ENCODE data around the gene KLRG1.

Gene KLRG1

GRCh38 chr12:9039397-9039977 lies 50.1 kb downstream of the KLRG1 start:
- no peaks in the 10 kb centered on the region for H3K27me3 ChIP-seq (ENCODE audit: insufficient read depth, poor library complexity, severe bottlenecking)
- no peak overlapping the region for H3K27ac ChIP-seq (ENCODE audit: poor library complexity, severe bottlenecking)
- H3K4me3 ChIP-seq (ENCODE audit: severe bottlenecking) = no peak overlapping the region
- no peaks in the 10 kb centered on the region for H3K4me1 ChIP-seq (ENCODE audit: insufficient read depth, poor library complexity, severe bottlenecking)
- no peaks in the 10 kb centered on the region for H3K36me3 ChIP-seq (ENCODE audit: low read depth)
- no peak for ATAC-seq (ENCODE audit: low read depth)
- no peaks in the 10 kb centered on the region for H3K9me3 ChIP-seq (ENCODE audit: severe bottlenecking)
- no peak for DNase-seq (ENCODE audit: low spot score)
- peak; percentile 57 for TF ChIP-seq CTCF (IDR thresholded peaks at IDR 0.05; ENCODE audit: poor library complexity, severe bottlenecking)

GRCh38 chr12:9040484-9041186 lies 51.3 kb downstream of the KLRG1 start:
- no peak overlapping the region for H3K4me3 ChIP-seq (ENCODE audit: severe bottlenecking)
- no peak overlapping the region for H3K27ac ChIP-seq (ENCODE audit: poor library complexity, severe bottlenecking)
- no peaks in the 10 kb centered on the region for H3K9me3 ChIP-seq (ENCODE audit: severe bottlenecking)
- no peak for TF ChIP-seq CTCF (IDR thresholded peaks at IDR 0.05; ENCODE audit: poor library complexity, severe bottlenecking)
- no peaks in the 10 kb centered on the region for H3K27me3 ChIP-seq (ENCODE audit: insufficient read depth, poor library complexity, severe bottlenecking)
- no peak for ATAC-seq (ENCODE audit: low read depth)
- DNase-seq (ENCODE audit: low spot score) = no peak
- H3K36me3 ChIP-seq (ENCODE audit: low read depth) = no peaks in the 10 kb centered on the region
- no peaks in the 10 kb centered on the region for H3K4me1 ChIP-seq (ENCODE audit: insufficient read depth, poor library complexity, severe bottlenecking)

GRCh38 chr12:9041321-9041720 lies 52.0 kb downstream of the KLRG1 start:
- no peak for TF ChIP-seq CTCF (IDR thresholded peaks at IDR 0.05; ENCODE audit: poor library complexity, severe bottlenecking)
- no peak overlapping the region for H3K4me3 ChIP-seq (ENCODE audit: severe bottlenecking)
- DNase-seq (ENCODE audit: low spot score) = no peak
- no peaks in the 10 kb centered on the region for H3K36me3 ChIP-seq (ENCODE audit: low read depth)
- no peaks in the 10 kb centered on the region for H3K27me3 ChIP-seq (ENCODE audit: insufficient read depth, poor library complexity, severe bottlenecking)
- H3K9me3 ChIP-seq (ENCODE audit: severe bottlenecking) = no peaks in the 10 kb centered on the region
- no peaks in the 10 kb centered on the region for H3K4me1 ChIP-seq (ENCODE audit: insufficient read depth, poor library complexity, severe bottlenecking)
- no peak overlapping the region for H3K27ac ChIP-seq (ENCODE audit: poor library complexity, severe bottlenecking)
- ATAC-seq (ENCODE audit: low read depth) = no peak

GRCh38 chr12:9043766-9044165 lies 54.4 kb downstream of the KLRG1 start:
- no peaks in the 10 kb centered on the region for H3K9me3 ChIP-seq (ENCODE audit: severe bottlenecking)
- ATAC-seq (ENCODE audit: low read depth) (no peak), DNase-seq (ENCODE audit: low spot score) (no peak)
- H3K36me3 ChIP-seq (ENCODE audit: low read depth) = no peaks in the 10 kb centered on the region
- H3K4me1 ChIP-seq (ENCODE audit: insufficient read depth, poor library complexity, severe bottlenecking) = no peaks in the 10 kb centered on the region
- TF ChIP-seq CTCF (IDR thresholded peaks at IDR 0.05; ENCODE audit: poor library complexity, severe bottlenecking) = no peak
- H3K4me3 ChIP-seq (ENCODE audit: severe bottlenecking) = no peak overlapping the region
- no peak overlapping the region for H3K27ac ChIP-seq (ENCODE audit: poor library complexity, severe bottlenecking)
- no peaks in the 10 kb centered on the region for H3K27me3 ChIP-seq (ENCODE audit: insufficient read depth, poor library complexity, severe bottlenecking)

GRCh38 chr12:9047105-9047504 lies 57.8 kb downstream of the KLRG1 start:
- no peaks in the 10 kb centered on the region for H3K36me3 ChIP-seq (ENCODE audit: low read depth)
- H3K4me3 ChIP-seq (ENCODE audit: severe bottlenecking) = no peak overlapping the region
- DNase-seq (ENCODE audit: low spot score) (no peak), ATAC-seq (ENCODE audit: low read depth) (peak; percentile 67)
- no peaks in the 10 kb centered on the region for H3K27me3 ChIP-seq (ENCODE audit: insufficient read depth, poor library complexity, severe bottlenecking)
- no peaks in the 10 kb centered on the region for H3K9me3 ChIP-seq (ENCODE audit: severe bottlenecking)
- TF ChIP-seq CTCF (IDR thresholded peaks at IDR 0.05; ENCODE audit: poor library complexity, severe bottlenecking) = no peak
- H3K27ac ChIP-seq (ENCODE audit: poor library complexity, severe bottlenecking) = no peak overlapping the region
- H3K4me1 ChIP-seq (ENCODE audit: insufficient read depth, poor library complexity, severe bottlenecking) = no peaks in the 10 kb centered on the region
